Panc1 (cell line): Measurements from ENCODE around the gene UBE2J2.

Experiments used
- POLR2AphosphoS5 ChIP-seq: IDR thresholded peaks from 2 replicates; pipeline ENCODE4 v1.6.1; 2012; ENCODE audit warnings: mild to moderate bottlenecking, low read depth, low read length, moderate library complexity
- SIN3A ChIP-seq: IDR thresholded peaks from 2 replicates; pipeline ENCODE4 v1.6.1; 2012; ENCODE audit warnings: low read depth, mild to moderate bottlenecking, low read length, moderate library complexity, borderline replicate concordance; ENCODE audit not compliant: insufficient read depth
- TF ChIP-seq, protein P1 (sequence below): fragments of 450-650 bp; IDR thresholded peaks from 2 replicates; pipeline ENCODE4 v1.5.1; 2017; ENCODE audit warnings: mild to moderate bottlenecking

DNA sequence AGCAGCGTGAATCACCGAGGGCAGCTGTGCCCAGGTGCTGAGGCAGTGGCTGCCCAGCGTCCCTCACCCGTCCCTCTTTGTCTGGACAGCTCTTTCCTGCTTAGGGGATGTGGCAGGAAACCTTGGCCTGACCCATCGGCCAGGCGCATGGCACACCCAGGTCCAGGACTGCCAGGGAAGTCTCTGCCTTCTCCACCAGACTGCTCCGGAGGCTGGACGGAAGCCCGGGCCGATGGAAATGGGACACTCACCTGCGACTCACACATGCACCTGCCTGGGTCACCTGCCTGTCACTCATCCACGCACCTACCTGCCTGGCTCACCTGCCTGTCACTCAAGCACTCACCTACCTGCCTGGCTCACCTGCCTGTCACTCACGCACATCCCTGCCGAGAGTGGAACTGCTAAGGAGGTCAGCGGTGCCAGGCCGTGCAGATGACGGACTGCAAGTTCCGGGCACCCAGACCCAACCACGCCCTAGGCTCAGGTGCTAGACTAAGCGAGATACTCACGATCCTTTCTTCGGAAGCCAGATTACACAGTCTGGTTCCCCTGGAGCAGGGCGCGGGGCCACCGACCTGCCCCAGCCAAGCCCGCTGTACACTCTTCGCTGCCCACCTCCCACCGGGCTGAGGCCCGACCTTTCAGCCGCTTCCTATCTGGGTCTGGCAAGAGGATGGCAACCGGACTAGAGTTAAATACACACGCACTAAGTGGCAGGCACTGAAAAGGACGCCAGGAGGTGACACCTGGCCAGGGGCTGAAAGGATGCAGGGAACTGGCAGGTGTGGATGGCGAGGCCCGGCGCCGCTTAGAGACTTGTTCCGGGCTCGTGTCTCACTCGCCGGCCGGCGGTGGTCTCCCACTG, 1.1 kb downstream of the UBE2J2 start:
- TF ChIP-seq POLR2AphosphoS5 (no peak; the same call in 1 of the 2 replicates), SIN3A (no peak)
- TF ChIP-seq, protein P1, sequence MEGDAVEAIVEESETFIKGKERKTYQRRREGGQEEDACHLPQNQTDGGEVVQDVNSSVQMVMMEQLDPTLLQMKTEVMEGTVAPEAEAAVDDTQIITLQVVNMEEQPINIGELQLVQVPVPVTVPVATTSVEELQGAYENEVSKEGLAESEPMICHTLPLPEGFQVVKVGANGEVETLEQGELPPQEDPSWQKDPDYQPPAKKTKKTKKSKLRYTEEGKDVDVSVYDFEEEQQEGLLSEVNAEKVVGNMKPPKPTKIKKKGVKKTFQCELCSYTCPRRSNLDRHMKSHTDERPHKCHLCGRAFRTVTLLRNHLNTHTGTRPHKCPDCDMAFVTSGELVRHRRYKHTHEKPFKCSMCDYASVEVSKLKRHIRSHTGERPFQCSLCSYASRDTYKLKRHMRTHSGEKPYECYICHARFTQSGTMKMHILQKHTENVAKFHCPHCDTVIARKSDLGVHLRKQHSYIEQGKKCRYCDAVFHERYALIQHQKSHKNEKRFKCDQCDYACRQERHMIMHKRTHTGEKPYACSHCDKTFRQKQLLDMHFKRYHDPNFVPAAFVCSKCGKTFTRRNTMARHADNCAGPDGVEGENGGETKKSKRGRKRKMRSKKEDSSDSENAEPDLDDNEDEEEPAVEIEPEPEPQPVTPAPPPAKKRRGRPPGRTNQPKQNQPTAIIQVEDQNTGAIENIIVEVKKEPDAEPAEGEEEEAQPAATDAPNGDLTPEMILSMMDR, result no peak
